ENCODE measurements around the gene CD33.

The CD33 gene

GRCh38 chr19:51259348-51260245 is 34.7 kb downstream of the CD33 start:
- no peak for DNase-seq (ENCODE audit: low read depth)

GRCh38 chr19:51263808-51264207 is 38.9 kb downstream of the CD33 start:
- DNase-seq (ENCODE audit: low read depth), result no peak

DNA sequence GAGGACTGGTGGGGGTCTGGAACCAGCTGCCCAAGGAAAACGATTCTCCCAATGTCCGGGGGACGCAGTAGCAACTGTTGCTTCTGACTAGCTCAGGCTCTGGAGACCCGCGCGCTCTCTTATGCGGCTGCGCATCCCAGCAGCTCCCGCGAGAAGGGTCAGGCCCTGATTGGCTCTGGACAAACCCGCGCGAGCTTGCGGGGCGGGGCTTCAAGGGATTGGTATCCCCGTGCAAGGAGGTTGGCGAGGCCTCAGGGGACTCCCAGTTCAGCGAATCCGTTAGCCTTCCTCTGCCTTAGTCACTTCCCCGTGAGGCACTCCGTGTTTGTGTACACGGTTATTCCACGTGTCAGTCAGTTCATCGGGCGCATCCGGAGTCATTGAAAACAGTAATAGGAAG is 46.2 kb downstream of the CD33 start:
- no peak for DNase-seq (ENCODE audit: low read depth)

- DNase-seq (ENCODE audit: low read depth), result no peak
Measured at GRCh38 chr19:51272183-51272810, 47.4 kb downstream of the CD33 start.

DNA sequence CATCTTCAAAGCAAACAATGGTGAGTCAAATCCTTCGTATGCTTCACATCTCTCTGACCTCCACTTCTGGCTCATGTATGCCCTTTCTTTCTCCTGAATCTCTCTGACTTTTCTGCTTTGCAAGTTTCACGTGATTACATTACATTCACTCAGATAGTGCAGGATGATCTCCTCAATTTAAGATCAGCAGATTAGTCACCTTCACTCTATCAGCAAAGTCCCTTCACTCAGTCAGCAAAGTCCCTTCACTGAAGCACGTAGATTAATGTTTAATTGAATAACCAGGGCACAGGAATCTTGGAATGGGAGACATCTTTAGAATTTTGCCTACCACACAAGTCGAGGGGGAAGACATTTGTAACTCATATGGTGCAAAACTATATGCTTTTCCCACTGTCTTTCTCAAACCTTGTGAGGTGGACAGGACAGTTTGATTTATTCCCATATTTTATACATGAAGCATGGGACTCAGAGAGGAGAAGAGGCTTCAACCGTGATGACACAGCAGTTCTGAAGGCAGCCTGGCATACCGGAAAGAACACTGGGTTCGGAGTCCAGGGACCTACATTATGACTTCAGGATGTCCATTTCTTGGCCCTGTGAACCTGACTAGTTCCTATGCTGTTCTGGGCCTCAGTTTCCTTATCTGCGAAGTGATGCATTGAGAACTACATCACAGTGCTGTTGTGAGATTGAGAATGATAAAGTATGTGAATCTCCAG is 49.3 kb downstream of the CD33 start:
- no peak for DNase-seq (ENCODE audit: low read depth)

DNA sequence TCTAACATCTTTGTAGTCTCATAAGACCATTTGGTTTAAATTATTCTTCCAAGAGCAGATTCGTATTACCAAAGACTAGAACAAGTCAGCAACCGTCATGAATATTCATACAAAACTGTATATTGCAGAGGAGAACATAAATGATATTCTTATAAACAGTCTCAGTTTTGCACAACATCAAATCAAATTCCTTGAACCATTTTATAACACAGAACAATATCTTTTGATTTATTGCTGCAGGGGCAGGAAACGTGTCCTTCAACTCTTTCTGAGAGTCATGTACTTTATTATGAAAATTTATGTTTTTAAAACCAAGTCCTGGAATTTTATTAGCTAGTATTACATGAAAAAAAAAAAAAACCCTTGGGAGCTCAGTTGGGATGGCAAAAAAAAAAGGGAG is 52.2 kb downstream of the CD33 start:
- no peak for DNase-seq (ENCODE audit: low read depth)

- DNase-seq (ENCODE audit: low read depth), result no peak
Measured at GRCh38 chr19:51282335-51282734, 57.5 kb downstream of the CD33 start.

- DNase-seq (ENCODE audit: low read depth), result no peak
Measured at GRCh38 chr19:51285682-51286081, 60.8 kb downstream of the CD33 start.

All from GM04503 (cell line).